Activated T-cell treated with anti-CD3 and anti-CD28 coated beads, Interleukin-2, amount 50 U/mL, for 4 hours (primary cell): ENCODE results near the gene GNAI2. TPM values are rescaled to one million over a fixed set of nuclear protein-coding genes. Genes with fewer than 3 reads are reported as not detected.

ENCODE experiments used
- ATAC-seq, 2 donors: fragments of 200-7000 bp; cut with Tn5 transposase; one replicate each; pipeline ENCODE4 v1.10.0; 2021
- DNase-seq: peaks from one replicate; pipeline ENCODE4 v3.0.0-alpha.2; 2020
- H3K27me3 Mint-ChIP-seq: one replicate; pipeline ENCODE4 v1.8.0; 2021; ENCODE audit warnings: low read depth, mixed read lengths
- H3K36me3 Mint-ChIP-seq: one replicate; pipeline ENCODE4 v1.8.0; 2022; ENCODE audit warnings: mixed read lengths; ENCODE audit not compliant: insufficient read depth
- H3K4me1 Mint-ChIP-seq: one replicate; pipeline ENCODE4 v1.8.0; 2021; ENCODE audit warnings: low read depth, mixed read lengths
- H3K4me3 Mint-ChIP-seq: one replicate; pipeline ENCODE4 v1.8.0; 2021; ENCODE audit warnings: mild to moderate bottlenecking, moderate library complexity, mixed read lengths
- H3K9me3 Mint-ChIP-seq: one replicate; pipeline ENCODE4 v1.8.0; 2021; ENCODE audit warnings: mixed read lengths
- total RNA-seq, 3 donors: library from RNA; stranded (reverse); gene quantifications; one replicate each; pipeline ENCODE4 v1.2.1, GENCODE V29; 2021

The GNAI2 gene
- total RNA-seq, 3 donors from 2014 or later, result 160 to 175 (median 172) TPM

GRCh38 chr3:50299929-50300680, 64.1 kb downstream of the GNAI2 start:
- ATAC-seq, result no peak
- no peaks in the 10 kb centered on the region for H3K27me3 Mint-ChIP-seq

GRCh38 chr3:50300681-50301254, 64.8 kb downstream of the GNAI2 start:
- Mint-ChIP-seq H3K4me1 (peaks cover 26% of the 10 kb centered on the region), H3K4me3 (peak overlapping the region; percentile 91), H3K9me3 (no peaks in the 10 kb centered on the region), H3K36me3 (no peaks in the 10 kb centered on the region), H3K27me3 (no peaks in the 10 kb centered on the region)
- no peak for ATAC-seq
- no peak for DNase-seq

More at GRCh38 chr3:50299929-50300680, 64.1 kb downstream of the GNAI2 start:
- Mint-ChIP-seq H3K36me3 (no peaks in the 10 kb centered on the region), H3K4me3 (peak overlapping the region; percentile 91), H3K9me3 (no peaks in the 10 kb centered on the region), H3K4me1 (peaks cover 26% of the 10 kb centered on the region)
- DNase-seq, result no peak

GRCh38 chr3:50302095-50303012, 66.3 kb downstream of the GNAI2 start:
- no peaks in the 10 kb centered on the region for H3K27me3 Mint-ChIP-seq
- no peaks in the 10 kb centered on the region for H3K36me3 Mint-ChIP-seq
- H3K4me1 Mint-ChIP-seq, result peaks cover 26% of the 10 kb centered on the region
- H3K4me3 Mint-ChIP-seq, result no peak overlapping the region
- H3K9me3 Mint-ChIP-seq, result no peaks in the 10 kb centered on the region
- no peak for ATAC-seq
- no peak for DNase-seq

- no peak within 1 kb of the TSS for H3K4me3 Mint-ChIP-seq
- H3K36me3 Mint-ChIP-seq, result no peaks in the 10 kb centered on the region
- DNase-seq, result no peak
- peaks cover 22% of the 10 kb centered on the region for H3K4me1 Mint-ChIP-seq
- no peak for ATAC-seq
- H3K27me3 Mint-ChIP-seq, result no peaks in the 10 kb centered on the region
- no peaks in the 10 kb centered on the region for H3K9me3 Mint-ChIP-seq
These were observed 67.2 kb downstream of the GNAI2 start, which contains the start of gene HYAL1 for GRCh38 chr3:50303013-50303815. HYAL1 (minus strand) TSS chr3:50303574; CDS start chr3:50302956, 618 bp downstream.

GRCh38 chr3:50304601-50305000, 68.6 kb downstream of the GNAI2 start:
- DNase-seq (no peak), ATAC-seq (peak; percentile 67 to 69)
- Mint-ChIP-seq H3K4me1 (peaks cover 18% of the 10 kb centered on the region), H3K9me3 (no peaks in the 10 kb centered on the region), H3K27me3 (no peaks in the 10 kb centered on the region), H3K36me3 (no peaks in the 10 kb centered on the region), H3K4me3 (no peak overlapping the region)

Other genes with a start within 250 kb of the GNAI2 start
- 100 to 1,000 TPM in 2 of 3 donors, 10 to 100 TPM in 1; 96.6 to 122 (median 112) TPM for gene RBM5, start 147.3 kb upstream of the GNAI2 start, total RNA-seq
- gene SEMA3F, start 80.9 kb upstream of the GNAI2 start, total RNA-seq, result under 1 TPM; 0.19 to 0.24 (median 0.23) TPM
- not detected for gene GNAT1, start 44.6 kb upstream of the GNAI2 start, total RNA-seq
- gene SLC38A3, start 30.9 kb upstream of the GNAI2 start, total RNA-seq, result under 1 TPM in 2 of 3 donors, not detected in 1; 0.08 to 0.52 TPM
- gene SEMA3B, start 32.9 kb downstream of the GNAI2 start, total RNA-seq, result under 1 TPM; 0.35 to 0.55 (median 0.52) TPM
- under 1 TPM in 1 of 3 donors, not detected in 2; 0.13 TPM for gene LSMEM2, start 42.9 kb downstream of the GNAI2 start, total RNA-seq
- gene IFRD2, start 56.2 kb downstream of the GNAI2 start, total RNA-seq, result 100 to 1,000 TPM; 339 to 366 (median 341) TPM
- gene HYAL3, start 63.2 kb downstream of the GNAI2 start, total RNA-seq, result 10 to 100 TPM in 1 of 3 donors, 1 to 10 TPM in 2; 4.9 to 10.3 (median 7.2) TPM
- gene NAA80, start 63.2 kb downstream of the GNAI2 start, total RNA-seq, result 10 to 100 TPM; 17.5 to 21.7 (median 21.1) TPM
- under 1 TPM in 2 of 3 donors, not detected in 1; 0.24 to 0.82 TPM for gene HYAL1, start 67.4 kb downstream of the GNAI2 start, total RNA-seq
- gene HYAL2, start 86.5 kb downstream of the GNAI2 start, total RNA-seq, result 10 to 100 TPM; 17.0 to 19.5 (median 19.2) TPM
- 10 to 100 TPM; 40.8 to 48.7 (median 48.5) TPM for gene TUSC2, start 92.0 kb downstream of the GNAI2 start, total RNA-seq
- 10 to 100 TPM; 33.7 to 40.3 (median 37.3) TPM for gene RASSF1, start 104.6 kb downstream of the GNAI2 start, total RNA-seq
- 1 to 10 TPM in 1 of 3 donors, under 1 TPM in 2; 0.71 to 1.0 (median 0.96) TPM for gene ZMYND10, start 109.5 kb downstream of the GNAI2 start, total RNA-seq
- 10 to 100 TPM; 34.0 to 46.9 (median 37.0) TPM for gene NPRL2, start 114.6 kb downstream of the GNAI2 start, total RNA-seq
- 10 to 100 TPM; 31.8 to 35.3 (median 33.1) TPM for gene CYB561D2, start 114.7 kb downstream of the GNAI2 start, total RNA-seq
- gene TMEM115, start 123.3 kb downstream of the GNAI2 start, total RNA-seq, result 10 to 100 TPM; 25.2 to 27.4 (median 25.4) TPM